ENCODE measurements around the gene UBE3B.
A peak's percentile ranks its signal among the peaks of the same experiment; 100 is the strongest.

The UBE3B gene

GRCh38 chr12:109432431-109432830, 45.0 kb upstream of the UBE3B start (continued):
- no peak for TF ChIP-seq CSRNP3 (CRISPR knock-in tag; IDR thresholded peaks at IDR 0.05)

GRCh38 chr12:109432842-109433304, 44.6 kb upstream of the UBE3B start:
- TF ChIP-seq RARB (CRISPR knock-in tag; IDR thresholded peaks at IDR 0.05) = no peak
- peak; percentile 90 for ATAC-seq

GRCh38 chr12:109433618-109434017, 43.8 kb upstream of the UBE3B start:
- ATAC-seq = peak; percentile 75
- TF ChIP-seq ZNF8 (CRISPR knock-in tag; IDR thresholded peaks at IDR 0.05) (no peak), ZNF70 (CRISPR knock-in tag; IDR thresholded peaks at IDR 0.05) (no peak), ESRRG (CRISPR knock-in tag; IDR thresholded peaks at IDR 0.05) (no peak), CSRNP3 (CRISPR knock-in tag; IDR thresholded peaks at IDR 0.05) (no peak), CREB5 (CRISPR knock-in tag; IDR thresholded peaks at IDR 0.05; ENCODE audit: low read depth) (no peak), ZC3H10 (CRISPR knock-in tag; IDR thresholded peaks at IDR 0.05) (no peak), SNAI2 (CRISPR knock-in tag; IDR thresholded peaks at IDR 0.05) (no peak), PPARA (CRISPR knock-in tag; IDR thresholded peaks at IDR 0.05; ENCODE audit: borderline replicate concordance) (no peak), PATZ1 (CRISPR knock-in tag; IDR thresholded peaks at IDR 0.05; ENCODE audit: borderline replicate concordance) (no peak)

- no peak for ATAC-seq
- no peak for TF ChIP-seq POU6F1 (CRISPR knock-in tag; IDR thresholded peaks at IDR 0.05; ENCODE audit: borderline replicate concordance, low read depth)
- TF ChIP-seq CREB5 (CRISPR knock-in tag; IDR thresholded peaks at IDR 0.05; ENCODE audit: low read depth) = no peak
- no peak for TF ChIP-seq ISL1 (CRISPR knock-in tag; IDR thresholded peaks at IDR 0.05)
- no peak for TF ChIP-seq ZNF8 (CRISPR knock-in tag; IDR thresholded peaks at IDR 0.05)
- TF ChIP-seq ZNF70 (CRISPR knock-in tag; IDR thresholded peaks at IDR 0.05) = no peak
- no peak for TF ChIP-seq SNAI2 (CRISPR knock-in tag; IDR thresholded peaks at IDR 0.05)
- TF ChIP-seq ZC3H10 (CRISPR knock-in tag; IDR thresholded peaks at IDR 0.05) = no peak
- no peak for TF ChIP-seq RARB (CRISPR knock-in tag; IDR thresholded peaks at IDR 0.05)
- no peak for TF ChIP-seq OSR1 (CRISPR knock-in tag; IDR thresholded peaks at IDR 0.05)
- TF ChIP-seq ESRRG (CRISPR knock-in tag; IDR thresholded peaks at IDR 0.05) = no peak
- TF ChIP-seq GLIS3 (CRISPR knock-in tag; IDR thresholded peaks at IDR 0.05) = no peak
- TF ChIP-seq ZFP3 (CRISPR knock-in tag; IDR thresholded peaks at IDR 0.05) = no peak
- TF ChIP-seq CSRNP3 (CRISPR knock-in tag; IDR thresholded peaks at IDR 0.05) = no peak
- no peak for TF ChIP-seq PPARA (CRISPR knock-in tag; IDR thresholded peaks at IDR 0.05; ENCODE audit: borderline replicate concordance)
These were observed 42.9 kb upstream of the UBE3B start for GRCh38 chr12:109434582-109434981.

Measured in SK-N-SH treated with all-trans-retinoic acid at 6 μM for 48 hours (cell line).